Occipital lobe (tissue), 2 donors: ENCODE results near the gene HMGN1. TPM values are rescaled to one million over a fixed set of nuclear protein-coding genes. Genes with fewer than 3 reads are reported as not detected.
"Not testable (repeated sequence)": the region's sequence is repeated elsewhere in the genome, so short reads cannot be mapped to it uniquely, and the experiment has no call there.

Source experiments
- DNase-seq: peaks from one replicate; lab custom pipeline; 2025; lab: John Stamatoyannopoulos, UW
- total RNA-seq: library from RNA; depleted of rRNA; stranded (reverse); fragments of >200 nt; gene quantifications from one replicate; pipeline ENCODE4 v1.2.3, GENCODE V29; 2014

Gene HMGN1
- total RNA-seq, 1 donor from 2014 or later, result 139 TPM

GRCh38 chr21:39369896-39370288 lies 21.0 kb upstream of the HMGN1 start:
- DNase-seq, result not testable (repeated sequence)

GRCh38 chr21:39367783-39368182 lies 18.9 kb upstream of the HMGN1 start:
- no peak for DNase-seq

- DNase-seq, result no peak
Observed at GRCh38 chr21:39366563-39366962, 17.7 kb upstream of the HMGN1 start.

GRCh38 chr21:39364949-39365348 lies 16.1 kb upstream of the HMGN1 start:
- DNase-seq, result no peak

- DNase-seq, result no peak
Observed at GRCh38 chr21:39363607-39364555, 15.0 kb upstream of the HMGN1 start.

- no peak for DNase-seq
Observed at GRCh38 chr21:39362733-39363132, 13.8 kb upstream of the HMGN1 start.

GRCh38 chr21:39359382-39359781 lies 10.5 kb upstream of the HMGN1 start:
- DNase-seq, result no peak

GRCh38 chr21:39353295-39353694 lies 4.4 kb upstream of the HMGN1 start:
- no peak for DNase-seq

GRCh38 chr21:39350094-39351005 lies 1.5 kb upstream of the HMGN1 start:
- DNase-seq, result no peak

- DNase-seq, result peak; percentile 94
Observed at GRCh38 chr21:39349211-39350093, 564 bp upstream of the HMGN1 start.

GRCh38 chr21:39348040-39348354 lies 891 bp downstream of the HMGN1 start:
- no peak for DNase-seq

GRCh38 chr21:39347537-39347936 lies 1.4 kb downstream of the HMGN1 start:
- no peak for DNase-seq

GRCh38 chr21:39346671-39347331 lies 2.1 kb downstream of the HMGN1 start:
- no peak for DNase-seq

- DNase-seq, result no peak
Observed at GRCh38 chr21:39346206-39346605, 2.7 kb downstream of the HMGN1 start.

- DNase-seq, result no peak
Observed at GRCh38 chr21:39345440-39345839, 3.4 kb downstream of the HMGN1 start.

GRCh38 chr21:39344848-39345247 lies 4.0 kb downstream of the HMGN1 start:
- no peak for DNase-seq

GRCh38 chr21:39341249-39341923 lies 7.5 kb downstream of the HMGN1 start:
- DNase-seq, result no peak

GRCh38 chr21:39340687-39341086 lies 8.2 kb downstream of the HMGN1 start:
- DNase-seq, result no peak

GRCh38 chr21:39339231-39339630 lies 9.7 kb downstream of the HMGN1 start:
- no peak for DNase-seq

GRCh38 chr21:39336457-39337008 lies 12.4 kb downstream of the HMGN1 start:
- no peak for DNase-seq
